GM12875 (cell line): ENCODE measurements around the gene PLCL2.
"Not testable (repeated sequence)": the region's sequence is repeated elsewhere in the genome, so short reads cannot be mapped to it uniquely, and the experiment has no call there.

Experiments
- H3K4me3 ChIP-seq: one replicate; pipeline ENCODE4 v1.5.1; 2011; ENCODE audit warnings: low read depth, low read length, control low read depth
- CTCF ChIP-seq: IDR thresholded peaks from 2 replicates; pipeline ENCODE4 v1.5.1; 2011; ENCODE audit warnings: low read depth, mild to moderate bottlenecking, control low read depth, inconsistent platforms, low read length, moderate library complexity, borderline replicate concordance; ENCODE audit not compliant: insufficient read depth

PLCL2 gene

DNA sequence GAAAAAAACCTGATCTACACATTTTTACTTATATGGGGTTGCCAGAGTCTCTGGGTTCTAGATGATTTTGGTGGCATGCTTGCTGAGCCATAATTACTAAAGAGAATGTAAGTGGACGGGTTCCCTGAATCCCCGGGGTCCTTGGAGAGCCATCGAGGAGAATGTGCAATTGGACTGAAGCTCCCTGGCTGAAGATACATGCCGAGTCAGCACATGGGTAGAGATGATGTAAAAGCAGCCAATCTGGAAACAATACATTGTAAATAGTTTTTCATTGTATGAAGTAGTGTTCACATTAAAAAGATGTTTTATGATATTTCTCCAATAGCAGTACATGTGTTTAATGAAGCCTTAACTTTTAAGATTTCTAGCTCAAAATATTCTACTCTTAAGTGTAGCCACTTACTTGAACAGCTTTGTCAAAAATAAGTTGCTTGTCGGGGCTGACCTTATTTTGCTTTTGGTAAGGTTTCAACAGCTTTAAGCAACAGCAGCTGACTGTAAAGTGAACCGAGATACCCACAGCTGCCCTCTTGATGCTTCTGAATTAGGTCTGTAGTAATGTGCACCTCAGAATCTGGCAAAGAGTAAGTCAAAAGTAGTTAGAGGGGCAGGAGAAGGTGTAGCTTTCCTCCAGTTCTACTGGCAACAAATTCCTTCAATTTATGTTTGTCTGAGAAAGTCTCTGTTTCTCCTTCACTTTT, 205.7 kb downstream of the PLCL2 start:
- no peak overlapping the region for H3K4me3 ChIP-seq
- no peak for TF ChIP-seq CTCF

GRCh38 chr3:17091910-17092582, 207.3 kb downstream of the PLCL2 start:
- no peak overlapping the region for H3K4me3 ChIP-seq
- no peak for TF ChIP-seq CTCF

GRCh38 chr3:17092583-17092933, 207.8 kb downstream of the PLCL2 start:
- no peak overlapping the region for H3K4me3 ChIP-seq
- no peak for TF ChIP-seq CTCF

GRCh38 chr3:17094551-17094950, 209.8 kb downstream of the PLCL2 start:
- H3K4me3 ChIP-seq = no peak overlapping the region
- TF ChIP-seq CTCF = no peak

- TF ChIP-seq CTCF = no peak
- H3K4me3 ChIP-seq = no peak overlapping the region
These were observed 218.8 kb downstream of the PLCL2 start for GRCh38 chr3:17103579-17103978.

DNA sequence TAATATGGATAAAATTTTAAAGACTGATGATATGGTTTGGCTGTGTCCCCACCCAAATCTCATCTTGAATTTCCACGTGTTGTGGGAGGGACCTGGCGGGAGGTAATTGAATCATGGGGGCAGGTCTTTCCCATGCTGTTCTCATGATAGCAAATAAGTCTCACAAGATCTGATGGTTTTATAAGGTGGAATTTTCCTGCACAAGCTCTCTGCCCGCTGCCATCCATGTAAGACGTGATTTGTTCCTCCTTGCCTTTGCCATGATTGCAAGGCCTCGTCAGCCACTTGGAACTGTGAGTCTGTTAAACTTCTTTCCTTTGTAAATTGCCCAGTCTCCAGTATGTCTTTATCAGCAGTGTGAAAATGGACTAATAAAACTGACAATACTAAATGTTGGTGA, 222.0 kb downstream of the PLCL2 start:
- H3K4me3 ChIP-seq = not testable (repeated sequence)

- no peak for TF ChIP-seq CTCF
- H3K4me3 ChIP-seq = no peak overlapping the region
These were observed 226.1 kb downstream of the PLCL2 start for GRCh38 chr3:17110660-17111396.
